OCI-M1 (cell line): ENCODE results near the gene TCP11L2.
A peak's percentile ranks its signal among the peaks of the same experiment; 100 is the strongest.

Source experiments
- DNase-seq: peaks from one replicate; lab custom pipeline; 2025; lab: John Stamatoyannopoulos, UW

TCP11L2 gene

GRCh38 chr12:106302401-106303201, at the start of gene TCP11L2:
TCP11L2 (plus strand) TSS chr12:106302733; CDS start chr12:106311076, 8,343 bp downstream.
- DNase-seq, result peak; percentile 81

- no peak for DNase-seq
Measured at GRCh38 chr12:106254724-106255123, 47.8 kb upstream of the TCP11L2 start.

GRCh38 chr12:106255493-106255892, 47.0 kb upstream of the TCP11L2 start:
- DNase-seq, result no peak

DNA sequence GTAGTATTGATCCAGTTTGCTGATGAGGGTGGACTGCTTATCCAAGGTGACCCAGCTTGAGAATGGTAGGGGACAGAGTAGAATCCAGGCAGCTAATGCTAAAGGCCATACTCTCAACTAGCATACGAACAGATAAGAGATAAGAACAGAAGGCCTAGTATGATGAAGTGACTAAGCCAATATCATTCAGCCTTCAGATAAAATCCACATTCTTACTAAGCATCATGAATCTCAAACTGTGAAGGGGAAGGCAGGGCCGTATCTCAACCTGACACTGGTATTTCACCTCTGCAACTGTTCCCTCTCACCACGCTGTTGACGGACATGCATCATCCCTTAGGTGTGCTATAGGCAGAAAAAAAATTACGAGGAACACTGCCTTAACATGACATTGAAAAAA, 46.6 kb upstream of the TCP11L2 start:
- no peak for DNase-seq

DNA sequence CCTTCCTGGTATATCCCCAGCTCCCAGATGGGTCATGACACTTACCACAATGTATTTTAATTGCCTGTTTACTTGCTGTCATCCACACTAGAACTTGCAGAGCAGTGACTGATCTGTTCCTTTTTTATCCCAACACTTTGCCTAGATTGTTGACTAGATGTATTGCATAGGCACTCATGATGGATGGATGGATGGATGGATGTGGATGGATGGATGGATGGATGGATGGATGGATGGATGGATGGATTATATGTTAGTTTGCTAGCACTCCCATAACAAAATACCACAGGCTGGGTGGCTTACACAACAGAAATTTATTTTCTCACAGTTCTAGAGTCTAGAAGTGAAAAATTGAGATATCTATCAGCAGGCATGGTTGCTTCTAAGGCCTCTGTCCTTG, 46.0 kb upstream of the TCP11L2 start:
- DNase-seq, result no peak

- no peak for DNase-seq
Measured at GRCh38 chr12:106258226-106258625, 44.3 kb upstream of the TCP11L2 start.

GRCh38 chr12:106258935-106259334, 43.6 kb upstream of the TCP11L2 start:
- no peak for DNase-seq

DNA sequence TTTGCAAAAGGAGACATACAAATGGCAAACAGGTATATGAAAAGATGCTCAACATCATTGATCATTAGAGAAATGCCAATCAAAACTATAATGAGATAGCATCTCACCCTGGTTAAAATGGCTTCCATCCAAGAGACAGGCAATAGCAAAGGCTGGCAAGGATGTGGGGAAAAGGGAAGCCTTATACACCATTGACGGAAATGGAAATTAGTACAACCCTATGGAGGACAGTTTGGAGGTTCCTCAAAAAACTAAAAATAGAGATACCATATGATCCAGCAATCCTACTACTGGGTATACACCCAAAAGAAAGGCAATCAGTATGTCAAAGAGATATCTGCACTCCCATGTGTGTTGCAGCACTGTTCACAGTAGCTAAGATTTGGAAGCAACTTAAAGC, 37.4 kb upstream of the TCP11L2 start:
- DNase-seq, result no peak

DNA sequence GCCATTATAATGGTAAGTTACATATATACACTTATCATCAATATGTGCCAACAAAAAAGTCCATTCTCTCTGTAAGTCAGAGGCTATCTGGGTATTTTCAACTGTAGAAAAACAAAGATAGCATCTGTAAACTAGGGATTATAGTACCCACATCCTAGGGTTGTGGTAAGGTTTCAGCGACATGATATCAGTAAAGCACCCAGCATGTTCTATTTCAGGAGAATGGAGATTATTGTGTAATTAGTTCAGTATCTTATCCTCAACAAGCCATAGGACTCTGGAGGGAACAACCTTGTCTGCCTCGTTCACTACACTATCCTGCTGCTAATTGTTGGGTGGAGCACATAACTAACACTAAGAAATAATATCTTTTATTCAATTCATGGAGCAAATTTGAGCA, 35.0 kb upstream of the TCP11L2 start:
- peak; percentile 62 for DNase-seq

DNA sequence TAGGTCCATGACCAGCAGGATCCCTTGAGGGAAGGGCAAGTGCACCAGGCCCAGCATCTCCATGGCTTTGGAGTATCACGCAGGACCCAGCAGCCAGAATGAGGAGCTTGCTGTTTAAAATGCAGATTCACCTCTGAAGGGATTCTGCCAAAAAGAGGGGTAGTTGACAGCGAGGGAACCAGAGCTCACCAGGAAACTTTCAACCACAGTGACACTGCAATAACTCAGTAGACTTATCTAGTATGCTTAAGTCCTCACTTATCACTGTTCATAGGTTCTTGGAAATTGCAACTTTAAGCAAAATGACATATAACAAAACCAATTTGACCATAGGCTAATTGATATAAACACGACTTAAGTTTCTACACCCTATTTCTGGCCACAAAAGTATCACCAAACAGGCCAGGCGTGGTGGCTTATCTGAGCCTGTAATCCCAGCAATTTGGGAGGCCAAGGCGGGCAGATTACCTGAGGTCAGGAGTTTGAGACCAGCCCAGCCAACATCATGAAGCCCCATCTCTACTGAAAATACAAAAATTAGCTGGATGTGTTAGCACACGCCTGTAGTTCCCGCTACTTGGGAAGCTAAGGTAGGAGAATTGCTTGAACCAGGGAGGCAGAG, 33.3 kb upstream of the TCP11L2 start:
- DNase-seq, result peak; percentile 88

- no peak for DNase-seq
Measured at GRCh38 chr12:106271575-106272505, 30.7 kb upstream of the TCP11L2 start.

DNA sequence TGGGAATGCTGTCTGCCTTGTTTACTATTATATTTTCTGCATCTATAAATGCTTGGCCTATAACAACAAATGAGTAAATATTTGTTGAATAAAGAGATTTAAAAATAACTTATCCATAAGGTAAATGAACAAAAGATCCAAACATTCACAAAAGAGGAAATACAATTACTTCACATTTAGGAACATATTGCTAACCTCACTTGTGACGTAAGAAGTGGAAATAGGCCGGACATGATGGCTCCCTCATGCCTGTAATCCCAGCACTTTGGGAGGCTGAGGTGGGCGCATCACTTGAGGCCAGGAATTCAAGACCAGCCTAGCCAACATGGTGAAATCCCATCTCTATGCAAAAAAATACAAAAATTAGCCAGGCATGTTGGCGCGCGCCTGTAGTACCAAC, 29.0 kb upstream of the TCP11L2 start:
- no peak for DNase-seq

GRCh38 chr12:106274012-106274411, 28.5 kb upstream of the TCP11L2 start:
- no peak for DNase-seq

DNA sequence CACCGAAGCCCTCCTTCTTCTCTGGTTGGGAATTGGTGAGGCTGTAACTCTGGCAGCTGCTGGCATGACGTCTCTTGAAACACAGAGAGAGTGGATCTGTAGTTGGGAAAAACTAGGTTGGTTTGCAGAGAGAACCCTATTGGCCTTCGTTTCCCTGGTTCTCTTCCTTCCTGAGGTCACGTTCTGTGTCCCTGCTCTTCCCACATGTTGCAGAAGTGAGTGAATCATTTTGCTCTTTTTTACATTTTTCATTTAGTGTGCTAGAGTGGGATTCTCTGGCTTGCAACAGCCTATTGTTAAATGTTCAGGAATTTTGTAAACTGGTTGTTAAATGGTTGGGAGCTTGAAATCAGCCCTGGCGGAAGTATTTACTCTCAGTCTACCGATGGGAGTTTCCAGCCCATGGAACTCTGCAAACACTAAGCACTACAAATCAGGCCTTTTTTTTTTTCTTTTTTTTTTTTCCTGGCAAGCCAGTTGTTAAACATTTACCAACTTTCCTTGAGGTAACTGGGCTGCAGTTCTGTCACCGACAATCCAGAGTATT, 27.9 kb upstream of the TCP11L2 start:
- no peak for DNase-seq

GRCh38 chr12:106275458-106275857, 27.1 kb upstream of the TCP11L2 start:
- no peak for DNase-seq

GRCh38 chr12:106276032-106276740, 26.3 kb upstream of the TCP11L2 start:
- DNase-seq, result no peak

- no peak for DNase-seq
Measured at GRCh38 chr12:106280106-106280505, 22.4 kb upstream of the TCP11L2 start.

- no peak for DNase-seq
Measured at GRCh38 chr12:106281056-106281782, 21.3 kb upstream of the TCP11L2 start.

GRCh38 chr12:106281804-106282203, 20.7 kb upstream of the TCP11L2 start:
- no peak for DNase-seq

DNA sequence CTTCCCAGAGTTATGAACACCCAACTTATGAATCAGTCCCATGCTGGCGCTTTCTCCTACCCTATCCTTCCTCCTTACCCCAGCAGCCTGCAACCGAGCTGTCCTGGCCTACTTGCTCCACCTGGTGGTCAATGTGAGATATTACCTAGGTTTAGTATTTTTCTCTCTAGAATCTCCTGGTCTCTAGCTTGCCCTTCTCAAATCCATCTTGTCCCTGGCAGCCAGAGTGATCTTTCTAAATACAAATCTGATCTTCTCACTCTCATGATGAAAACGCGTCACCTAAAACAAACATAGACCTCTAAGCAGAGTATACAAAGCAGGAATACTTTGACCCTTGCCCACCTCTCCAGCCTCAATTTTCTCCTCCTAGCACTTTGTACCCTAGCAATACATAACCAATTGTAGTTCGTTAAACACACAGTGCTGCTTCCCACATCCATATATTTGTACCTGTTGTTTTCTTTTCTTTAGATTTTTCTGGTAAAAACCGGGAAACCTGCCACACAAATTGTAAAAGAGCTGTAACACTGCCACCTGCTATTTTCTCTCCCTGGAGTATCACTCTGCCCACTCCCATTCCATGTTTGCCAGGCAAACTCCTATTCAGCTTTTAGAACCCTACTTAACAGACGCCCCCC, 20.0 kb upstream of the TCP11L2 start:
- peak; percentile 73 for DNase-seq
